GM18505 (cell line): ENCODE measurements around the gene ATXN2.
"Not testable (repeated sequence)": the region's sequence is repeated elsewhere in the genome, so short reads cannot be mapped to it uniquely, and the experiment has no call there.

Experiments
- ATAC-seq: cut with Tn5 transposase; IDR thresholded peaks from one replicate; pipeline ENCODE4 v1.9.1; 2021; ENCODE audit not compliant: unreplicated experiment
- POLR2A ChIP-seq: IDR thresholded peaks from 4 replicates; pipeline ENCODE4 v1.6.1; 2011; ENCODE audit warnings: borderline replicate concordance; ENCODE audit not compliant: insufficient read depth, insufficient read length; ENCODE audit errors: extremely low read depth

Gene ATXN2

DNA sequence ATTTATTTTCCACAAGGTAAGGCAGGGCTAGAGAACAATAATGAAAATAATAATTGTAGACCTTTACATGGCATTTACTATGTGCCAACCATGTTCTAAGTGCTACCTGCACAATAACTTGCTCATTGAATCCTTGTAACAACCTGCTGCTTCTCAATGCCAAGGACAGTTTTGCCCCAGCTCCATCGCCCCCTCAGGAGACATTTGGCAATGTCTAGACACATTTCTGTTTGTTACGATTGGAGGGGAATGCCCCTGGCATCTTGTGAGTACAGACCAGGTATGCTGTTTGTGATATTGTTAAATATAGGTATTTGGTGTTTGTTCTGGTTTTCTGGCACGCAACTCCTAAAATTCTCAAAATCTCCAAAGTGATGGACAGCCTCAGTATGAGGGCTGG, 8.1 kb upstream of the ATXN2 start:
- no peak for TF ChIP-seq POLR2A
- no peak for ATAC-seq

DNA sequence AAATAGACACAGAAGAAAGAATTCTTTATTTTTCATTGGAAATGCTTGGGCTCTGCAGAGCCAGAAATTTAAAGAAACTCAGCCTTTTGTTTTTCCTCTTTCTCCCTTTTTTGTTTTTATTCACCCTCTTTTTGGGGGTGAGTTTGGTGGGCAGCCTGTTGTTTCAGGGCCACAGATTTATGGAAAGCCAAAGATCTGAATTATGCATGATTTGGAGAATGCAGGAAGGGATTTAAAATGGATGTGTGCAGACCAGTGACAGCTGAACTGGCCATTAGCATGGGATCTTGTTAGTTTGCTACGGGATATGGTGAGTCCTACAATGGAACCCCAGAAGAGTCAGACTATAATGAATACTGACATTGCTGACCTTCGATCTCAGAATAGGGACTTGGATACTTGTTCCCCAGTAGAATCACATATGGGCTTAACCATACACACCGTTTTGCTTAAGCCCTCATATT, 7.7 kb upstream of the ATXN2 start:
- ATAC-seq, result no peak
- TF ChIP-seq POLR2A, result no peak

DNA sequence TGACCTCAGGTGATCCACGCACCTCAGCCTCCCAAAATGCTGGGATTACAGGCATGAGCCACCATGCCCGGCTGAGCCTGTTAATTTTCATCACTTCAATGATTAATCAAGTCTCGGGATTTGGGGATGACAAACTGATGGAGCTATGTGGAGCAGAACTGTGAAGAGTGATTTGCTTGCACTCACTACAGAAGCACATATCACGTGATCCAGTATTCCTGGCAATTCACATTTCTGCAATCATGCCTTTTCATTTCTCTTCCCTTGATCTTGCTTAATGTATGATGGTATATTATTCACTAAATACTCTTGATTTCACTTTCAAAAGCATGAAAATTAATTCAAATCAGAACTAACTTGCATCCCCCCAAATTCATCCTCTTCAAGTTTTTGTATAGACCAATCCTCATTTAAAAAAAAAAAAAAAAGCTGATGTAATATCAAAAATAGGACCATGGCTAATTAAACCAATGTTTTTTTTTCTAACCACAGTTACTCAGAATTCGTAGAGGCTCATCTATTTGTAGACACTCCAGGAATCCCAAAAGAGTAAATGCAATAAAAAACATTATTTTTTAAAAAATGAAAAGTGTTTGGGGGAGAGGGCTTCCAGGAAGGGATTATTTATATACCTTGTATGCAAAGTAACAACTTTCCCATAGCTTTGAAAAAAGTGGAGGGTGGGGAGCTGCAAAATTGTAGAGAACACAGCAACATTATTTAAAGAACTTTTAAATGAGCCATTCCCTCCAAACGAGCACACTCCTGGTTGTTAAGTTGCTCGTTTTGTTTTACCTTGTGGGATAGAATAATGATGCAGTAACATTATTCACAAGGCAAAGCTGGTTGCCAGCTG, 7.0 kb upstream of the ATXN2 start:
- TF ChIP-seq POLR2A, result no peak
- no peak for ATAC-seq

DNA sequence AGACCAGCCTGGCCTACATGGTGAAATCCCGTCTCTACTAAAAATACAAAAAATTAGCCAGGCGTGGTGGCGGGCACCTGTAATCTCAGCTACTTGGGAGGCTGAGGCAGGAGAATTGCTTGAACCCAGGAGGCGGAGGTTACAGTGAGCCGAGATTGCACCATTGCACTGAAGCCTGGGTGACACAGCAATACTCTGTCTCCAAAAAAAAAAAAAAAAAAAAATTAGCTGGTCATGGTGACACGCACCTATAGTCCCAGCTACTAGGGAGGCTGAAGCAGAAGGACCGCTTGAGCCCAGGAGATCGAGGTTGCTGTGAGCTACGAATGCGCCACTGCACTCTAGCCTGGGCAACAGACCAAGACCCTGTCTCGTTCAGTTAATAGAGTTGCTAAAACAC, 3.7 kb upstream of the ATXN2 start:
- not testable (repeated sequence) for ATAC-seq

DNA sequence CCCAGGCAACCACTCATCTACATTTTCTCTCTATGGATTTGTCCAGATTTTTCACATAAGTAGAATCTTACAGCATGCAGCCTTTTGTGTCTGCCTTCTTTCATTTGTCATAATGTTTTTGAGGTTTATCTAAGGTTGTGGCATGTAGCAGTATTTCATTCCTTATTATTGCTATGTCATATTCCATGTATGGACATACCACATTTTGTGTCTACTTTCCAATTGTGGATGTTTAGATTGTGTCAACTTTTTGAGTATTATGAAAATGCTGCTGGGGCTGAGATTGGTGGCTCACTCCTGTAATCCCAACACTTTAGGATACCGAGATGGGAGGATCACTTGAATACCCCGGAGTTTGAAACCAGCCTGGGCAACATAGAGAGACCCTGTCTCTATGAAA, 3.2 kb upstream of the ATXN2 start:
- no peak for ATAC-seq
- TF ChIP-seq POLR2A, result no peak

DNA sequence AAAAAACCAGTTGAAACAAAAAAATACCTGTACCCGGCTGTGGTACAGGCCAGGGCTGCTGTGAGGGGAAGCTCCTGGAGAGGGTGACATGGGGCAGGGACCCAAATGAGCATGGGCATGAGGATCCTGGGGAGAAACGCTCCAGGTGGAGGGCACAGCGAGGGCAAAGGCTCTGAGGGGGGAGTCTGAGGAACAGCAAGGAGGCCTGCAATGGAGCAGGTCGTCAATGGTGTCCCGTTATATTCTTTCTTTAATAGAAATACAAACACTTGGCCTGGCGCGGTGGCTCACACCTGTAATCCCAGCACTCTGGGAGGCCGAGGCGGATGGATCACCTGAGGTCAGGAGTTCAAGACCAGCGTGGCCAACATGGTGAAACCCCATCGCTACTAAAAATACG, 1.9 kb upstream of the ATXN2 start:
- ATAC-seq, result not testable (repeated sequence)

DNA sequence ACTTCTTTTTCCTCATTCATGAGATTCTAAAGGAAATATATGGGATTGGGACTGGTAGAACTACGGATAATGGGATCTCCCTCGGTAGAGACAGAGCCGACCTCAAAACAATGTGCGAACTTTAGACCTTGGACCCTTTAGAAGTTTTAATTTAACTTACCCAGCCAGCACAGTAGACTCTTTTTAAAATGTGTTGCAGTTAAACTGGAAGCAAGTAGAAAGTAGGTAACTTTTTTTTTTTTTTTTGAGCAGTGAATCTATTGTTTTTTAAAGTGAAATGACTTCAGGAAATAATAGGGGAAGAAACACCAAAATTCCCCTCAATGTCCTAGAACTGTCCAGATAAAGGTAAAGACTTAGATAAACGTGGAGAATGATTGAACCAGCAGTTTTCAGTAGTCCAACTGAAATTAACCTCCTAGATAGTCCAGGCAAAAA, 1.1 kb upstream of the ATXN2 start:
- TF ChIP-seq POLR2A, result no peak
- no peak for ATAC-seq

DNA sequence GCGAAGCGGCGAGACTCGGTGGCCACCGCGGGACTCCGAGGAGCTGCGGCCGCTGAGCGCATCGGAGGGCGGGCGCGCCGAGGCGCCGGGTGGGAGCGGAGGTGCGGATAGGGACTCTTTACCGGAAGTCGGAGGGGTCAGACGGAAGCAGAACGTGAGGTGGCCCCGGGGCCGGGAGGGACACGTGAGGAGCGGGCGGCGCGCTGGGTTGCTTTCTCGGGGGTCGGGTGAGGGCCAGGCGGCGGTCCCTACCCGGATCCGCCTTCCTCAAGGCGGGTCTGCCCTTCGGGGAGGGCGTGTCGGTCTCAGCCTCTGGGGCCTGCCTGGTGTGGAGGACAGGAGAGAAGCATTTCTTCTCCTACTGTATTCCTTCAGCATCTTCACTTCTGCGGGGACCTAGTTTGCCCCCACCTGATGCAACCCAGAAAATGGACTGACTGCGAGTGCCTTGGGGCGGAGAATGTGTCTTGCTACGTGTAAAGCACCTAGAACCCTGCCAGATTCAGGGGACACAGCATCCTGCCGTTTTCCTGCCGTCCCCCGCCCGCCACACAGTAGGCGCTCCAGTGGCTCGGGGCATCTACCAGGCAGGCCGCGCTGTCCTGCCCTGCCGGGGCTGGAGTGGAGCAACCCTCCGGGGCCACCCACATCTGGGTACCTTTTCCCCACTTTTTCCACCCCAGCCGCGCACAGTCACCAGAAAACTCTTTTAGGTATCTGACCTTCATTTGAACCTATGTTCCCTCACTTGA, 514 bp upstream of the ATXN2 start:
- peak; percentile 64 for ATAC-seq
- TF ChIP-seq POLR2A, result peak; percentile 94

DNA sequence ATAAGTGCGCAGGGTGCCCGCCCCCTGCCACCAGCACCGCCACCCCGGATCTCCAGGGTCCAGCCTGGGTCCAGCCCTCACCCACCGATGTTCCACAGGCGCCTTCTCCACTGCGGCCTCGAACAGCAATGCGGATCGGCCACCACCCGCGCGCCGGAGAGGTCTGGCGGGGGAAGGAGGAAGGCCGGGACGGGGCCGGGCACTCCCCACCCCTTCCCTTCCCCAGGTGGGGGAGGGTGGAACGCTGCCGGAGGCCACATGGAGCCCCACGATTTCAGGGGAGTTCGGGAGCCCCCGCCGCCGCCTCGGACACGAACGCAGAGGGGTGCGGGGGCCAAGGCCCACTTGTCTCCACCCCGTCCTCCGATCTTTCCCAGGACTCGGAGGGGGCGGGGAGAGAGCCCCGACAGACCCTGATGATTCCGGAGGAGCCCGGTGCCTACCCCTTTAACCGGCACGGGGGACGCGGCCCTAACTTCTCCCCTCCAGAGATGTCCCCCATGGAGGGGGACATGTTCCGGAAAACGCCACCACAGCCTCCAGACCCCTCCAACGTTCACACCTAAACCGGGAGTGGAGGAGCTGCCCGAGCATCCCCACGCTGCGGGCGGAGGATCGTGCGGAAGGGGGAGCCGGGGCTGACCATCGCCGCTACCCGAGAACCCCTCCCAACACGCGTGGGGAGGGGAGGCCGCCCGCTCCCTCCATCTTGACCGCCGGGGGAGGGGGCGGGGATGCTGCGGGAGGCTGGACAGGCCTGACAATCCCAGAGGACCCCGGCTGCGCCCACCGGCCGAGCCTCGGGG, 1.1 kb downstream of the ATXN2 start:
- no peak for ATAC-seq
- no peak for TF ChIP-seq POLR2A

DNA sequence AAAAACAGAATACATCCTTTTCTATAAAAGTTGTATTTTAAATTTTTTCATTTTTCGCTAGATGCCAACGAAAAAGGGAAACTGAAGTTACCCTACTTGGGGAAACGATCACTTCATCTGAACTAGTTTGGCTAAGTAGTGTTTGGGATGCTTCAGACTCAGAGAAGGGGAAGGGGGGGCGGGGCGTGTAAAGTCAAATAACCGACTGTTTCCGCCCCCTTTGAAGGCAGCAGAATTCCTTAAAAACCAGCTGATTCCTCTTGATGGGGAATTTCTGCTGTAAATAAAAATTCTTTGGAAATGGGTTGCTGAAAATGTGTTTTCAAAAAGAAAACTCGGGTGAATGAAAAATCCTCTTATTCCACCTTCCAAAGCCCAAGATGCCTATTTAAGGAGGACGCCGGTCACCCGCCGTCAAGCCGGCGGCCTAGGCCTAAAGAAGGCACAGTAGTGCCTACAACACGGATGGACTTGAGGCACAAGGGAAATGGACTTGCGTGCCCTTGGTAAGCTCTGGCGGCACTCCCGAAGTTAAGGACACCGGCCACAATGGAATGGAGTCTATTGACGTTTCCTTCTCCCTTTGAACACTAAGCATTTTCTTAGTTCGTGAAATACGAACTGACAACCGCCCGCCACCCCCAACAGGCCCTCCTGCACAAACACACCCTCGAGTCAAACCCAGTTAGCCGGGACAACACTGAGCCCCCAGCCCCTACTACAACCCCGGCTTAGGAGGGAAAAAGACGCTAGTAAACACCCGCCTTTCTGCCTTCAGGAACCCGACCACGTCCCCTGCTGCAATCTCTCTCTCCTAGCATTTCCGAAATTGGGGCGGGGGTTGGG, 1.9 kb downstream of the ATXN2 start:
- no peak for TF ChIP-seq POLR2A
- no peak for ATAC-seq

DNA sequence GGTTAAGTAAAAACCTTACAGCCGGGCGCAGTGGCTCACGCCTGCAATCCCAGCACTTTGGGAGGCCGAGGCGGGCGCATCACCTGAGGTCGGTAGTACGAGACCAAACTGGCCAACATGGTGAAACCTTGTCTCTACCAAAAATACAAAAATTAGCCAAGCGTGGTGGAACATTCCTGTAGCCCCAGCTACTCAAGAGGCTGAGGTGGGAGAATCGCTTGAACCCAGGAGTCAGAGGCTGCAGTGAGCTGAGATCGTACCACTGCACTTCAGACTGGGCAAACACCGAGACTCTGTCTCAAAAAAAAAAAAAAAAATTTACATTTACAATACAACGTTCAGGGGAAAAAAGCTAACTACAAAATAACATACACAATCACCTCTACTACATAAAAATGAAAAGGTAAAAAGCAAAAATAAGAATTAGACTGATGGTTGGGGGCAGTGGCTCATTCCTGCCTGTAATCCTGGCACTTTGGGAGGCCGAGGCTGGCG, 3.7 kb downstream of the ATXN2 start:
- not testable (repeated sequence) for ATAC-seq

DNA sequence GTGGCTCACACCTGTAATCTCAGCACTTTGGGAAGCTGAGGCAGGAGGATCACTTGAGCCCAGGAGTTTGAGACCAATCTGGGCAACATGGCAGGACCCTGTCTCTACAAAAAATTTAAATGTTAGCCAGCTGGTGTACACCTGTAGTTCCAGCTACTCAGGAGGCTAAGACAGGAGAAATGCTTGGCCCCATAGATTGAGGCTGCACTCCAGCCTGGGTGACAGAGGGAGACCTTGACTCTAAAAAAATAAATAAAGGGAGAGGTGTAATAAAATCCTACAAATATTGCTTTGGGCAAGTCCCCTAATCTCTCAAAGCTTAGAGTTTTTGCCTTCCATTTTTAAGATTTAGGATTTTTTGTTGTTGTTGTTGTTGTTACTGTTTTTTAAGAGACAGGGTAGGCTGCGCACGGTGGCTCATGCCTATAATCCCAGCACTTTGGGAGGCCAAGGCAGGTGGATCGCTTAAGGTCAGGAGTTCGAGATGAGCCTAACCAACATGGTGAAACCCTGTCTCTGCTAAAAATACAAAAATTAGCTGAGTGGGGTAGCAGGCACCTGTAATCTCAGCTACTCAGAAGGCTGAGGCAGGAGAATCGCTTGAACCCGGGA, 7.6 kb downstream of the ATXN2 start:
- ATAC-seq, result not testable (repeated sequence)
